ENCODE data around the gene IL3. TPM values are rescaled to one million over a fixed set of nuclear protein-coding genes. Genes with fewer than 3 reads are reported as not detected.

Gene IL3
- total RNA-seq, 1 experiment from 2014 or later: not detected

GRCh38 chr5:132086277-132086794 lies 25.9 kb downstream of the IL3 start:
- no peaks in the 10 kb centered on the region for H3K9me3 Mint-ChIP-seq (ENCODE audit: unreplicated experiment)
- intact Hi-C loops (cut with micrococcal nuclease; ENCODE audit: unreplicated experiment): no loop called here
- POLR2A ChIA-PET: no interaction called here

GRCh38 chr5:132087176-132087575 lies 26.7 kb downstream of the IL3 start:
- no TSS peak for BruUV-seq (replicated peaks)
- CTCF ChIA-PET: no interaction called here
- Mint-ChIP-seq H3K27me3 (ENCODE audit: insufficient read depth, unreplicated experiment) (peaks cover 2% of the 10 kb centered on the region), H3K36me3 (ENCODE audit: insufficient read depth, unreplicated experiment) (no peaks in the 10 kb centered on the region), H3K27ac (ENCODE audit: unreplicated experiment) (no peak overlapping the region), H3K9me3 (ENCODE audit: unreplicated experiment) (no peaks in the 10 kb centered on the region), H3K4me3 (ENCODE audit: unreplicated experiment) (no peak overlapping the region), H3K4me1 (ENCODE audit: low read depth, unreplicated experiment) (no peaks in the 10 kb centered on the region)
- Histone ChIP-seq H3K4me3 (ENCODE audit: low read depth, low read length) (no peak overlapping the region), H3K4me1 (no peaks in the 10 kb centered on the region), H3K36me3 (ENCODE audit: control insufficient read depth, insufficient read depth, low read length) (no peaks in the 10 kb centered on the region), H3K27me3 (replicated peaks; ENCODE audit: control insufficient read depth, insufficient read depth, low read length) (no peaks in the 10 kb centered on the region), H3K9me3 (no peaks in the 10 kb centered on the region)
- POLR2A ChIA-PET: no interaction called here
- no peak for DNase-seq
- no peak for TF ChIP-seq CTCF (IDR thresholded peaks at IDR 0.05; ENCODE audit: insufficient read depth in 1 of 2, low read depth in 1 of 2, low read length in 1 of 2, severe bottlenecking in 1 of 2, unreplicated experiment in 1 of 2)
- intact Hi-C loops (cut with micrococcal nuclease; ENCODE audit: unreplicated experiment): no loop called here

More at GRCh38 chr5:132086277-132086794, 25.9 kb downstream of the IL3 start:
- H3K9me3 ChIP-seq: no peaks in the 10 kb centered on the region
- DNase-seq: no peak
- no peak overlapping the region for H3K4me3 ChIP-seq (ENCODE audit: low read depth, low read length)
- peaks cover 2% of the 10 kb centered on the region for H3K27me3 Mint-ChIP-seq (ENCODE audit: insufficient read depth, unreplicated experiment)
- no peak overlapping the region for H3K27ac Mint-ChIP-seq (ENCODE audit: unreplicated experiment)
- no TSS peak for BruUV-seq (replicated peaks)
- no peak overlapping the region for H3K4me3 Mint-ChIP-seq (ENCODE audit: unreplicated experiment)
- no peaks in the 10 kb centered on the region for H3K36me3 Mint-ChIP-seq (ENCODE audit: insufficient read depth, unreplicated experiment)
- no peaks in the 10 kb centered on the region for H3K36me3 ChIP-seq (ENCODE audit: control insufficient read depth, insufficient read depth, low read length)
- no peaks in the 10 kb centered on the region for H3K4me1 ChIP-seq
- H3K4me1 Mint-ChIP-seq (ENCODE audit: low read depth, unreplicated experiment): no peaks in the 10 kb centered on the region
- CTCF ChIA-PET: no interaction called here
- H3K27me3 ChIP-seq (replicated peaks; ENCODE audit: control insufficient read depth, insufficient read depth, low read length): no peaks in the 10 kb centered on the region
- TF ChIP-seq CTCF (IDR thresholded peaks at IDR 0.05; ENCODE audit: insufficient read depth in 1 of 2, low read depth in 1 of 2, low read length in 1 of 2, severe bottlenecking in 1 of 2, unreplicated experiment in 1 of 2): no peak

- BruUV-seq (replicated peaks): no TSS peak
- no peak overlapping the region for H3K27ac Mint-ChIP-seq (ENCODE audit: unreplicated experiment)
- no peaks in the 10 kb centered on the region for H3K4me1 ChIP-seq
- ChIA-PET CTCF (no interaction called here), POLR2A (no interaction called here)
- H3K36me3 Mint-ChIP-seq (ENCODE audit: insufficient read depth, unreplicated experiment): no peaks in the 10 kb centered on the region
- DNase-seq: no peak
- H3K27me3 Mint-ChIP-seq (ENCODE audit: insufficient read depth, unreplicated experiment): peaks cover 2% of the 10 kb centered on the region
- no peaks in the 10 kb centered on the region for H3K9me3 Mint-ChIP-seq (ENCODE audit: unreplicated experiment)
- intact Hi-C loops (cut with micrococcal nuclease; ENCODE audit: unreplicated experiment): no loop called here
- no peak overlapping the region for H3K4me3 ChIP-seq (ENCODE audit: low read depth, low read length)
- H3K9me3 ChIP-seq: no peaks in the 10 kb centered on the region
- no peaks in the 10 kb centered on the region for H3K4me1 Mint-ChIP-seq (ENCODE audit: low read depth, unreplicated experiment)
- no peaks in the 10 kb centered on the region for H3K27me3 ChIP-seq (replicated peaks; ENCODE audit: control insufficient read depth, insufficient read depth, low read length)
- no peaks in the 10 kb centered on the region for H3K36me3 ChIP-seq (ENCODE audit: control insufficient read depth, insufficient read depth, low read length)
- no peak for TF ChIP-seq CTCF (IDR thresholded peaks at IDR 0.05; ENCODE audit: insufficient read depth in 1 of 2, low read depth in 1 of 2, low read length in 1 of 2, severe bottlenecking in 1 of 2, unreplicated experiment in 1 of 2)
- H3K4me3 Mint-ChIP-seq (ENCODE audit: unreplicated experiment): no peak overlapping the region
These were observed 27.2 kb downstream of the IL3 start for GRCh38 chr5:132087661-132088060.
